GM12874 (cell line): Measurements from ENCODE around the gene USP32.

Experiments used
- TF ChIP-seq, protein P1 (sequence below): IDR thresholded peaks from 2 replicates; pipeline ENCODE4 v1.5.1; 2011; ENCODE audit warnings: low read depth, mild to moderate bottlenecking, control low read depth, low read length, moderate library complexity; ENCODE audit not compliant: insufficient read depth

The USP32 gene

DNA sequence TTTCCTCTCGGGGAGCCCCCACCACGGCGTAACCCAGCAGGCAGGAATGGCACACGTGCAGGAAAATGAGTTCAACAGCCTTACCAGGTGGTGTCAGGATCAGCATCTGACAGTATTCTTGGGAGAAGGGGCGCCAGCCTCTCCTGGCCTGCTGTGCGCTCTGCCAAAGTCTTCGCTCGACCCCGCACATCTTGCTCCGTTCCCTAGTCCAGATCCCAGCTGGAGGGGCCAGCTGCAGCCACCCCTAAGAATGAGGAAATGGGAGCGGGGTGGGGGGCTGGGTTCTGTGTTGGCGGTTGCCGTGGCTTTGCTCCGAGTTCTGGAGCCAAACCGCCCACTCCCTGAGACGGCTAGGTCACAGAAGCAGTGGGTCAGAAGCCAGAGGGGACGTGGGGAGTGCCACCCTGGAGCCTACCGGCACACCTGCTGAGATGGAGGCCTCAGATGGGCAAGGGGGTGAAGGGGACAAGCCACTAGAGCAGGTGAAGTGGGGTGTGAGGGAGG, 30.3 kb upstream of the USP32 start, which contains the start of gene CHCT1:
TSS of gene CHCT1 (plus strand) at position 328 of the 504 bp plus-strand sequence. CDS start at position 432, 104 bp downstream.
- TF ChIP-seq, protein P1, sequence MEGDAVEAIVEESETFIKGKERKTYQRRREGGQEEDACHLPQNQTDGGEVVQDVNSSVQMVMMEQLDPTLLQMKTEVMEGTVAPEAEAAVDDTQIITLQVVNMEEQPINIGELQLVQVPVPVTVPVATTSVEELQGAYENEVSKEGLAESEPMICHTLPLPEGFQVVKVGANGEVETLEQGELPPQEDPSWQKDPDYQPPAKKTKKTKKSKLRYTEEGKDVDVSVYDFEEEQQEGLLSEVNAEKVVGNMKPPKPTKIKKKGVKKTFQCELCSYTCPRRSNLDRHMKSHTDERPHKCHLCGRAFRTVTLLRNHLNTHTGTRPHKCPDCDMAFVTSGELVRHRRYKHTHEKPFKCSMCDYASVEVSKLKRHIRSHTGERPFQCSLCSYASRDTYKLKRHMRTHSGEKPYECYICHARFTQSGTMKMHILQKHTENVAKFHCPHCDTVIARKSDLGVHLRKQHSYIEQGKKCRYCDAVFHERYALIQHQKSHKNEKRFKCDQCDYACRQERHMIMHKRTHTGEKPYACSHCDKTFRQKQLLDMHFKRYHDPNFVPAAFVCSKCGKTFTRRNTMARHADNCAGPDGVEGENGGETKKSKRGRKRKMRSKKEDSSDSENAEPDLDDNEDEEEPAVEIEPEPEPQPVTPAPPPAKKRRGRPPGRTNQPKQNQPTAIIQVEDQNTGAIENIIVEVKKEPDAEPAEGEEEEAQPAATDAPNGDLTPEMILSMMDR, result no peak

DNA sequence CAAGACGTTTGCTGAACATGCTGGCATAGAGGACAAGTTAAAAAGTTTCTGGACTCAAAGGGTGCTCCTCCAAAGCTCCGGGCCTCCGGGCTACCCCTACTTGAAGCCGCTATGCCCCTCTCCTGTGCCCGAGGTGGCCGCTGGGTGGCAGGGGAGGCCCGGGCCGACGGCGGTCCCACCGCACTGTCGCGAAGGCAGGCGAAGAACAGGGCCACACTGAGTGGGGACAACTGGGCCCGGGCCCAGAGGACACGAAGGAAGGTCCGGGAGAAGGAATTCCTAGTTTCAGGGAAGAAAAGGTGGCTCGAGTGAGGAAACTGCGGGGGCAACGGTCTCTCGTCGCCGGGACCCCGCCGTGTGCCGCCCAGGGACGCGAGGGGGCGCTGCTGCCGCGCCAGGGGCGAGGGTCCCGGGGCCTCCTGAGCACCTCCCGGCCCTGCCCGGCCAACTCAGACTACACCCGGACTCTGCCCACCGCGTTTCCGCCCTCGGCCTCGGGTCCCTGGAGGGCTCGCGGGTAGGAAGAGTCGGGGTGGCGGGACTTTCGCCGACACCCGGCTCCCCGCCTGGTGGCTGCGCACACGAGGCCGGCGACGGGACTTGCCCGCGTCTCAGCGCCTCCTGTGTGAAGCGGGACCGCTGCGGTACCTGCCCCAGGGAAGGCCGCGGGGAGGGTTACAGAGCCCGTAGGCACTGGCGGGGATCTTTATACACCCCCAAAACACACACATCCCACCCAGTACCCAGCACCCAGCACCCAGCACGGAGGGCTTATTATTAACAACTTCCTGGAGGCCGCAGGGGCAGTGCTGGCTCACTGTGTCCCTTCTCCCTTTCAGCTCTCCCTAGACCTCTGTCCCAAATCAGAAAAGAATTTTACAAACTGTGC, 29.6 kb upstream of the USP32 start:
- TF ChIP-seq, protein P1, result peak; percentile 86

DNA sequence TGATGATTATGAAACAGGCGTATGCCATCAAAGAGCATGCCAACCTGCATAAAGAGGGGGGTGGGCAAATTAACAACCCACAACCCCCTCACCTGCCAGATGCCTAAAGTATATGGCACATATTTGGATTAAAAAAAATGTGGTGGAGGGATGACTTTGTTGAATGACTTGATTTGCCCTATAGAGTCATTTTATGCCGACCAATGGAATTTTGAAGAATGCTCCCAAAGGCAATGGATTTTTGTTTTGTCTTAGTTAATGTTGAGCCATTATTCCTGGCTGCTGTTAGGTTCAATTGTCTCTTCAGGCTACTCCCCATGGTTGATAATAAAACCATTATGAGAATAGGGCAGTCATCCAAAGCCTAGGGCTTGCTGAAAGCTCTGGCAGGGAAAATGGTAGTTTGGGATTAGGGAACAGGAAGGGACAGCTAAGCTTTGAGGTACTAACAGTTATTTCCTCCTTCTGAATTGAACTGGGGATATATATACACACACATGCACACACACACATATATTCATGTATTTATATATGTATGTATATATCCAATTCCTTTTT, 24.5 kb upstream of the USP32 start:
- TF ChIP-seq, protein P1, result no peak

DNA sequence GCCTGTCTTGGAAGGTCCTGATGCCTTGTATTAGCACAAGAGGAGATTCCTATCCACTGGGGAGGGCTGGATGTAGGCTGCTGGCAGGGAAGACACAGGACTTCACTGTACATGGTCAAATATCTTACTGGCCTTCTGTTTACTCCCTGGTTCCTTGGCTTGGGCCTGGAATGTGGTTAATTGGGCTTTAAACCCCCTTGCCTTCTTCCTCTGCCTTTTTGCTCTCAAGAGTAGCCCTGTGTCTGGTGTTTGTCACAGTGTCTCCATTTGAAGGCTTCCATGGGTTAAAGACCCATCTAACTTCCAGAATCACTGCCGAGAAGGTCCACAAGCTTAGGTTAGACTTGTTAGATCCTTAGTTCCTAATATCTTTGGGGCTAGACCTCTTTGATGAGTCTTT, 23.2 kb upstream of the USP32 start:
- TF ChIP-seq, protein P1, result no peak

DNA sequence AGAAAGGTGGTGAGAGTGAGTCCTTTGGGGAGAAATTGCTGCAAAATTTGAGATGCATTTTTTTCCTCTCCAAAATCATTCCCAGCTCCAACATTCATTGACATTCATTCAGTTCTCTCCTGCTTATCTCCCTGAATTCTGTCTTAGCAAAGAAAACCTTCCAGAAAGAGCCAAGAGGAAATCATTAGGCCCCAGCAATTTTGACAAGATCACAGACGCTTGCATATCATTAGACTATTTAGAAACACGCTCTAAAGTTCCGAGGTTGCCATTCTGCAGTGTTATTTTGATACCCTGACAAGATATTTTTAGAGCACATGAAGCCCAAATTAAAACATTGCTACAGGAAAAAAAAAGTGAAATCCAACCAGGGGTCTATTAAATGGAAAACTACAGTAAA, 20.8 kb upstream of the USP32 start:
- TF ChIP-seq, protein P1, result no peak

DNA sequence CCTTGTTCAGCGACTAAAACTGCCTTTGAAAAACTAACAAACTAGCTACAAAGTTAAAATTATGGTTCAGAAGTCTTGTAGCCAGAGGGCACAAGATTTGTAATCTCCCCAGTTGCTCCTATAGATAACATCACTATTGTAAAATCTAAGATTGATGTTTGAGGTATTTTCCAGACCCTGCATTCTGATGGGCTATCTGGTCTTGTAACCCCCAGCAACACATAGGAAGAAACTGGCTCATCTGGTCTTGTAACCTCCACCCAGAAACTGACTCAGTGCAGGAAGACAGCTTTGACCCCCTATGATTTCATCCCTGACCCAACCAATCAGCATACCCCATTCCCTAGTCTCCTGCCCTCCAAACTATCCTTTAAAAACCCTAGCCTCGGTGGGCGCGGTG, 18.1 kb upstream of the USP32 start:
- TF ChIP-seq, protein P1, result no peak

DNA sequence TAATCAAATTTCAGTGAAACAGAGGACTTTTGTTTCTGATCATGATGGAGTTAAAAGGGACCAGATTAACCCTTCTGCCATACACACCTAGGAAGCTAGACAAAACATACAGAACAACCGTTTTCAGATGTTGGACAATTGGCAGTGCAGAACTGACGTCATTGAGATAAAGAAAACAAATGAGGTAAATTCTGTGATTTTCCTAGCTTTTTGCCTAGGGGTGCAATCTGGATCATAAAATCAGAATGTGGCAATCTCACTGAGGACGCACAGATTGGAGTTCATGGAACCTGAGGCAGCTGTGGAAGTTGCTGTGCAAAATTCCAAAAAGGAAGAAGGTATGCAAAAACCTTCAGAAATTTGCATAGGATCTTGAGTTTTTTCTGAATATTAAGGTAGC, 15.0 kb upstream of the USP32 start:
- TF ChIP-seq, protein P1, result no peak
